ENCODE results near the gene OTUD3.

DNA sequence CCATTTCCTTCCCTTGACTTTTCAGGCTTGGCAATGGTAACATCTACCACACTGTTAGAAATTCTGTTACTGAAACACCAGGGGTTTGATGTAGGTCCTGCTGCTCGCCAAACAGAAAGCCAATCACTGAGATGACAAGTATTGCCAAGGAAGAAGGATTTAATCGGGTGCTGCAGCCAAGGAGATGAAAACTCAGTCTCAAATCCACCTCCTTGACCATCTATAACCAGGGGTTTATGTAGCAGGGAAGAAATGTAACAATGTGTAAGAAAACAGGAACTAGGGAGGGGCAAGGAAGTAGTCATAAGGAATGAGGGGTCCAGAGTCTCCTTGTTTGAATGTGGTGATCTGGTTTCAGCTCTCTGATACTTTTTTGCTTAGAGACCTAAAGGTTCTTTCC lies 71.9 kb downstream of the OTUD3 start:
- TF ChIP-seq, protein P1, sequence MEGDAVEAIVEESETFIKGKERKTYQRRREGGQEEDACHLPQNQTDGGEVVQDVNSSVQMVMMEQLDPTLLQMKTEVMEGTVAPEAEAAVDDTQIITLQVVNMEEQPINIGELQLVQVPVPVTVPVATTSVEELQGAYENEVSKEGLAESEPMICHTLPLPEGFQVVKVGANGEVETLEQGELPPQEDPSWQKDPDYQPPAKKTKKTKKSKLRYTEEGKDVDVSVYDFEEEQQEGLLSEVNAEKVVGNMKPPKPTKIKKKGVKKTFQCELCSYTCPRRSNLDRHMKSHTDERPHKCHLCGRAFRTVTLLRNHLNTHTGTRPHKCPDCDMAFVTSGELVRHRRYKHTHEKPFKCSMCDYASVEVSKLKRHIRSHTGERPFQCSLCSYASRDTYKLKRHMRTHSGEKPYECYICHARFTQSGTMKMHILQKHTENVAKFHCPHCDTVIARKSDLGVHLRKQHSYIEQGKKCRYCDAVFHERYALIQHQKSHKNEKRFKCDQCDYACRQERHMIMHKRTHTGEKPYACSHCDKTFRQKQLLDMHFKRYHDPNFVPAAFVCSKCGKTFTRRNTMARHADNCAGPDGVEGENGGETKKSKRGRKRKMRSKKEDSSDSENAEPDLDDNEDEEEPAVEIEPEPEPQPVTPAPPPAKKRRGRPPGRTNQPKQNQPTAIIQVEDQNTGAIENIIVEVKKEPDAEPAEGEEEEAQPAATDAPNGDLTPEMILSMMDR (IDR thresholded peaks at IDR 0.05), result no peak
- TF ChIP-seq POLR2A (IDR thresholded peaks at IDR 0.05), result no peak
